ENCODE measurements around the gene SLC44A4.
"Not testable (repeated sequence)": the region's sequence is repeated elsewhere in the genome, so short reads cannot be mapped to it uniquely, and the experiment has no call there.

Gene SLC44A4

DNA sequence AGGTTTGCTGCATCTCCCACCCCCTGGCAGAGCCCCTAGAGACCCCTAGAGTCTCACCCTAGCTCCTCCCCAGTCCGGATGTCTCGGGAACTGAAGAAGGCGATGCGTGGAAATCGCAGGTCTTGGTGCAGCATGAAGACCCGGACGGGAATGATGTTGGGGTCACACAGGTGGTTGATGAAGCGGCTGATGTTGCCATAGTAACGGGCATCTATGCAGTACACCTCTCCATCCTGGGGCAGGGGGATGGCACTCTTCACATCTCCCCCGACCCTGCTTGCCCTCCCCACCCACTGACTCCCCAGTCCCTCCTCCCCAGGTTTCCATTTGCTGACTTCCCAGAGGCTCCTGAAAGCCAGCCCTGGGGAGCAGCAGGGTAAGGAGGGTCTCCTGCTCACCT lies 1.8 kb upstream of the SLC44A4 start:
- DNase-seq (ENCODE audit: low read depth in 3 of 3, low spot score in 1 of 3) = no peak

DNA sequence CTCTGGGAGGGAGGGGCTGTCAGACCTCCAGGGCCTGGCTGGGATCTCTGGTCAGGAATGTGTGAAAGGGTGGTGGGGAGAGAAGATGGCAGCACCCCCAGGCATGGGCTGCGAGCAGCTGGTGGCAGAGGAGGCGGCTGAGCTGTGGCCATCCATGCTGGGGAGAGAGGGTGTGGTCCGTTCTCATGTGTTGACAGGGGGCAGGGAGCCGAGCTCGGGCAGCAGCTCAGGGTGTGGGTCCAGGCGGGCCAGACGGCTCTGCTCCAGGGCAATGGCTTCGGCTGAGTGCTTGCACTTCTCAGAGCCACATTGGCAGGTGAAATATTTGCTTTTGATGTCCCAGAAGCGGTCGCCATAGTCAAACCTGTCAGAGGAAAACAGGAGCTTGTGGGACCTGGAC lies 1.1 kb upstream of the SLC44A4 start:
- no peak for DNase-seq (ENCODE audit: low read depth in 3 of 3, low spot score in 1 of 3)

DNA sequence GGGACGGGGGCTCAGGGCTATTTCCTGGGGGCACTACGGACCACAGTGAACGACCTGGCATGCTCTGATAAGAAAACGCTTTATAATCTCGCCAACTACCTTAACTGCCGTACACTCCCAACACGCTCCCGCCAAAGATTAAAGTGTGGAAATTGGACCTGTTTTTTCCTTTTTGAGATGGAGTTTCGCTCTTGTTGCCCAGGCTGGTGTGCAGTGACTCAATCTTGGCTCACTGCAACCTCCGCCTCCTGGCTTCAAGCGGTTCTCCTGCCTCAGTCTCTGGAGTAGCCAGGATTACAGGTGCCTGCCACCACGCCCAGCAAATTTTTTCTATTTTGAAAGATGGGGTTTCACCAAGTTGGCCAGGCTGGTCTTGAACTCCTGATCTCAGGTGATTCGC lies 346 bp upstream of the SLC44A4 start:
- DNase-seq (ENCODE audit: low read depth in 3 of 3, low spot score in 1 of 3) = no peak

DNA sequence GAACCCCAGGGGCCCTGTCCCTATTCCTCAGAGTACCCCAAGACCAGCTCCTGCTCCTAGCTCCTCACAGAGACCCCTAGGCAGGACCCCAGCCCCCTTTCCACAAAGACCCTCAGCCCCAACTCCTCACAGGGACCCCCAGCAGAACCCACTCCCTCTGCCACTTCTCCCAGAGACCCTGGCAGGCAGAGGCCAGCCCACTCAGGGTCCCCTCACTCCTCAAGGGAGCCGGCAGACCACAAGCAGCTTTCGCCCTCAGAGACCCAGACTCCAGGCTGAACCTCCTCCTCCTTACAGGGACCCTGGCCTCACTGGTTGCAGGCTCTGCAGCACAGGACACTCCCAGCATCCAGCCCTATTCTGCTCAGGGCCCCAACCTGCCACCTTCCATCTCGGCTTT lies 575 bp downstream of the SLC44A4 start:
- DNase-seq (ENCODE audit: low read depth in 3 of 3, low spot score in 1 of 3) = no peak

DNA sequence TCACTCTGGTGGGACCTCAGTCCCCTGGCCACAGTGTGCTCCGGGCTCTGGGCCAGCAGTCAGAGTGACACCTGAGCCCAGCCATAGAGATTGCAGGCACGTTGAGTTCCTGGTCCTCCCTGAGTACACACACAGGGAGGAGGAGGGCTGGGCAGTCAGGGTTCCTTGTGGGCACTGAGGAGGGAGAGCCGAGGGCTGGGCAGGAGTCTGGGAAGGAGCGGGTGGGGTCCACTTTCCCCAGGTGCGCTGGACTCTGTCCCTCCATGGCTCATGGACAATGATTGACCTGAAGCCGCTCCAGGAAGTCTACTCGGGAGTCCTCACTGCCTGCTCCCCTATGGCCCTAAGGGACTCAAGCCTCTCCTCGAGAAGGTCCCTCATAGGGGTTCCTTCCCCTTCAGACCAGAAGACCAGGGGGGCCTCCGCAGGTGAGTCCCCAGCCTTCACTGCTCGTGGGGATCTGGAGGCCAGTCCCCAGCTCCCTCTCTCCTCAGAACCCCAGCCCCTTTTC lies 1.1 kb downstream of the SLC44A4 start:
- no peak for DNase-seq (ENCODE audit: low read depth in 3 of 3, low spot score in 1 of 3)

DNA sequence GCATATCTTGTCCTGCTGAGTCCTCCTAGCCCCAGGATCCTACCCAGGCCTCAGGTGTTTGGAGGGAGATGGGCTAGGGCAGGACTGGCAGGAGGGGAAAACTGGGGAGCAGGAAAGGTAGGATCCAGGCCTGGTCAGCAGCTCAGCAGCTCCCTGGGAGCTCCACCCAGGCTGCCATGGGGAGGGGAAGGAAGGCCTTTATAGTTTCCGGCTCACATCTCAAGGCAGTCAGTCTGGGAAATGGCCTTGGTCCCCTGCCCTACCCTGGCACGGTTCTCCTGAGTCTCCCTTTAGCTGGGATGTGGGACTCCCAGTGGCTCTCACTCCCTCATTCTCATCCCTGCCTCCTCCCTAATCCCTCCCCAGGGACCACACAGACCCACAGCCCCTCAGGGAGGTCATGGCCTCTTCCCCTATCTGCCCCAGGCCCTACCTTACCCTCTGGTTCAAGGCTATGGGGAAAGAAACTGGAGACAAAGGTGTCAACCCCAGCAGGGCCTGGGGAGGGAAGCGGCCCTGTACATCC lies 1.6 kb downstream of the SLC44A4 start:
- DNase-seq (ENCODE audit: low read depth in 3 of 3, low spot score in 1 of 3) = no peak

DNA sequence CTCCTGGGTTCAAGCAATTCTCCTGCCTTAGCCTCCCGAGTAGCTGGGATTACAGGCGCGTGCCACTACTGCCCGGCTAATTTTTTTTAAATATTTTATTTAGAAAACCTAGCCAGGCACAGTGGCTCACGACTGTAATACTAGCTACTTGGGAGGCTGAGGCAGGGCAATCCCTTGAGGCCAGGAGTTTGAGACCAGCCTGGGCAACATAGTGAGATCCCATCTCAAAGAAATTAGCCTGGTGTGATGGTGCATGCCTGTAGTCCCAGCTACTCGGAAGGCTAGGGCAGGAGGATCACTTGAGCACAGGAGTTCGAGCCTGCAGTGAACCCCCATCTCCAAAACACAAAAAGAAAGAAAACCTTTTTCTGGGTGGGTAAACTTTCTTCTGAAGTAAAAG lies 2.4 kb downstream of the SLC44A4 start:
- DNase-seq (ENCODE audit: low read depth in 3 of 3, low spot score in 1 of 3) = no peak

DNA sequence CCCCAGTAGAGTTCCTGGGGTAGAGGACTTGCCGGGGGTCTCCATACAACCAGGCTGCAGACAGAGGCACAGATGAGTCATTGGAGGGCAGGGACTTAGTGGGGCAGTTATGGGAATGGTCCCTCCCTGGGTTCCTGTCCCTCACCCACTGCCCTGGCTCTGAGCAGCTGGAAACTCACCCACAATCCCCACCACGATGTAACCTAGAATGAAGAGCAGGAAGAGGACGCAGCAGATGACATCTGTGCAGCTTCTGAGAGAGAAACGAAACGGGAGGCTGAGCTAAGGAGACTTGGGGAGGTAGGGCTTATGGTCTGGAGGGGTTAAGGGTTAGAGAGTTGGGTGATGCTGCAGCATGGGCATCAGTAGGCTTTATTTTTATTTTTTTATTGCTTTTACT lies 2.9 kb downstream of the SLC44A4 start:
- DNase-seq (ENCODE audit: low read depth in 3 of 3, low spot score in 1 of 3) = no peak

DNA sequence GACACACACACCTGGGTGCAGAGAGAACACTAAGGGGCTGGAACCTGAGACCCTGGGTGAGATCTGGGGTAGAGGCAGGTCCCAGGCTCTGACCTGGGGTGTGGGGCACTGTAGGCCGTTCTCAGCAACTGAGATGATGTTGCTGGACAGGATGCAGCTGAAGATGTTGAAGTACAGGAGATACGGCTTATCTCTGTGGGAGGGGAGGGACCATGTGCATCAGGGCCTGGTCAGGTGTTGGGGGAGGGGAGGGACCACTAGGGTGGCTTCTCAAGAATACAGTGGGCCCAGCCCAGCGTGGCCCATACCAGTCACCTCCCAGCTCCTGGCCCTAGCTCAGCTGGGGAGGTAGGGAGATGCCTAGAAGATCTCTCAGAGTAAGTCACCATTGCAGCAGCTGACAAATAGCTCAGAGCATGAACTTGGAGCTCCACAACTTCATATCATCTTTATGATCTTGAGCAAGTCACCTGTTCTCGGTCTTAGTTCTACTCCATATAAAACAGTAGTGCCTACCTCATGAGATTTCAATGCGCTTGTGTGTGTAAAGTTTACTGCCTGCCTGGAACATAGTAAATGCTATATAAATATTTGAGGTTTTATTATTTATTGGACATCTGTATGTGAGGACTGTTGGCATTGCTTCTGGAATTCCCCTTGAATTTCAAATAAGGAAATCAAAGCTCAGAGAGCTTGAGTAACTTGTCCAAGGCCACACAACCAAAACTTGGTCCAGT lies 3.8 kb downstream of the SLC44A4 start:
- no peak for DNase-seq (ENCODE audit: low read depth in 3 of 3, low spot score in 1 of 3)

DNA sequence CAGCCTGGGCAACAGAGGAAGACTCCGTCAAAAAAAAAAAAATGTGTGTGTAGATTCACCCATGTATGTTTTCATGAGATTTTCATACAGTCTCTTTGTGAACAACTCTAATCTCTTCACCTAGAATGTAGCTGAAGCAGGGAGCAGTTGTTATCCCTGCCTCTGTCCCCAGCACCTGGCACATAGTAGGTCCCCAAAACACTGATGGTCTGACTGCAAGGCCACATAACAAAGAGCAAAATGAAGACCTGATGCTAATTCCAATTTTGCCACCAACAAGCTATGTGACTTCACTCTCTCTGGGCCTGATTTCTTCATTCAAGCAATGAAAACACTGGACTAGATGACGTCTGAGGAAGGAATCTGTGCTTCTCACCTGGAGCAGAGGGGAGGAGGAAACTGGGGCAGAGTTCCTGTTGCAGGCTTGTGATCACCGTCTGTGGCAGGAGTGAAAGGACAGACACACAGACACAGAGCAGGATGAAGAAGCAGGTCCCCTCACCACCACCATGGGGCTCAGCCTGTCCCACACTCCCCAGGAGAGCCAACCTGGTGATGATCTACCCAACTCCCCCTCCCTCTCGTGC lies 4.6 kb downstream of the SLC44A4 start:
- no peak for DNase-seq (ENCODE audit: low read depth in 3 of 3, low spot score in 1 of 3)

DNA sequence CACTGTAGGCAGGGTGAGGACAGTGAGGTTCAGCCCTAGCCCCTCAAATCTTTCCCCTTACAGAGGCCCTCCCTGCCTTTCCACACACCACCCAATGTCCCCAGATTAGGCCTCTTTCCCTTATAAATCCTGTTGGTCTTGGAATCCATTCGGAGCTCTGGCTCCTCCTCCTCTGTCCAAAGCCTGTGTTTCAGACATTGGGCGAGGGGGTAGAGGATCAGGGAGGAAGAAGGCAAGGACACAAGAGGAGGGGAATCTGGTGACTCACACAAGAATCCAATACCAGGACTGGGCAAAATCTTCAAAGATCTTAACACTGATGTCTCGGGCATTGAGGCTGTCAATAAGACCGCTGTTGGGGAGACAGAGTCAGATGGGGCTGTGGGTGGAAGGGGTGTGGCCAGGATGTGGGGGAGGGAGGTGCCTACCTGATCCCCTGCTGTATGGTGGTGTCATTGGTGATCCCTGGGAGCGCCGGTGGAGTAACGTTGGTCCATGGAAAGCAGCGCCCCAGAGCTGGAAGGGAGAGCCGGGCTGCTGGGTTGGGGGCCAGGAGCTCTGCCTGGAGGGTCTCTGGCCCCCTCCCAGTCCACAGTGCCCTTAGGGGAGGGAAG lies 7.6 kb downstream of the SLC44A4 start:
- no peak for DNase-seq (ENCODE audit: low read depth in 3 of 3, low spot score in 1 of 3)

DNA sequence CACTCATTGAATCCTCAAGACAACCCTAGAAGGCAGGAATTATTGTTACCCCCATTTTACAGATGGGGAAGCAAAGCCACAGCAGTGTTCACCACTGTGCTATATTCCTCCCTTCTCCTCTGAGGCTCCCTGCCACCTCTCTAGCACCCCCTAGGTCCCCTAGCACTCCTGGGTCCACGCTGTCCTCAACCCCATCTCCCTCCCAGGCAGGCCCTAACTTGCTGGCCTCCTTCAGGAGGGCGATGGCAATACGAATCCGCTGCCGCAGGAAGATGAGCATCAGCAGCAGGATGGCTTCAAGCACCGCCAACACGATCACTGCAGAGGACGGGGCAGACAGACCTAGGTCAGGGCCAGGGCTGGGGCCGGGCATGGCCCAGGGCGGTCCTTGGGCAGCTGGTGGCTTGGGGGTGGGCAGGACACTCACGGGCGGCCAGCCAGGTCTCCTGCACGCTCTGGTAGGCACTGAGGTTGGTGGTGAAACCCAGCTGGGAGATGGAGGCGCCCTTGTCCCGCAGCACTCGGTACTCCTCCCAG lies 8.3 kb downstream of the SLC44A4 start:
- no peak for DNase-seq (ENCODE audit: low read depth in 3 of 3, low spot score in 1 of 3)

DNA sequence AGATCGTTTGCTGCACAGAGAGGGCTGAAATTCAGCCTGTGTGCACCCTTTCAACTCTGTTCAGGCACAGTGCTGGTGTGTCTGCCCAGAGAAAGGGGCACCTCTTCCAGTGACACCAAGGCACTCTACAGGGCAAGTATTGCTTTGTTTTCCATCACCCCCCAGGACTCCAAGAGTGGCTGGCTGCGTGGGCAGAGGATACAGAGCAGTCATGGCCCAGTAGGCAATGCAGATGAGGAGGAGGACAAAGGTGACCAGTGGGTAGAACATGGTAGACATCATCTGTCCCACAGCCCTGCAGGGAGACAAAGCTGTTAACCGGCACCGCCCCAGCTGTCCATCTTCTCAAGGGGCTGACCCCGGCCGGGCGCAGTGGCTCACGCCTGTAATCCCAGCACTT lies 9.5 kb downstream of the SLC44A4 start:
- DNase-seq (ENCODE audit: low read depth in 3 of 3, low spot score in 1 of 3) = no peak

DNA sequence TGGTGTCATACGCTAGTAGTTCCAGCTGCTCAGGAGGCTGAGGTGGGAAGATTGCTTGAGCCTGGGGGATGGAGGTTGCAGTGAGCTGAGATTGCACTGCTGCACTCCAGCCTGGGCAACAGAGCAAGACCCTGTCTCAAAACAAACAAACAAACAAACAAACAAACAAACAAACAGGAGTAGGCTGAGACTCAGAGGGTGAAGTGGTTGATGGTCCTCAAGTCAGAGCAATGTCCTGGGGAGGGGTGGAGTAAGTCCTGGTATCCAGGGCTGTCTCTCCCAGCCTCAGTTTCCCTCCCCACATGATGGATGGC lies 10.2 kb downstream of the SLC44A4 start:
- not testable (repeated sequence) for DNase-seq (ENCODE audit: low read depth in 3 of 3, low spot score in 1 of 3)

DNA sequence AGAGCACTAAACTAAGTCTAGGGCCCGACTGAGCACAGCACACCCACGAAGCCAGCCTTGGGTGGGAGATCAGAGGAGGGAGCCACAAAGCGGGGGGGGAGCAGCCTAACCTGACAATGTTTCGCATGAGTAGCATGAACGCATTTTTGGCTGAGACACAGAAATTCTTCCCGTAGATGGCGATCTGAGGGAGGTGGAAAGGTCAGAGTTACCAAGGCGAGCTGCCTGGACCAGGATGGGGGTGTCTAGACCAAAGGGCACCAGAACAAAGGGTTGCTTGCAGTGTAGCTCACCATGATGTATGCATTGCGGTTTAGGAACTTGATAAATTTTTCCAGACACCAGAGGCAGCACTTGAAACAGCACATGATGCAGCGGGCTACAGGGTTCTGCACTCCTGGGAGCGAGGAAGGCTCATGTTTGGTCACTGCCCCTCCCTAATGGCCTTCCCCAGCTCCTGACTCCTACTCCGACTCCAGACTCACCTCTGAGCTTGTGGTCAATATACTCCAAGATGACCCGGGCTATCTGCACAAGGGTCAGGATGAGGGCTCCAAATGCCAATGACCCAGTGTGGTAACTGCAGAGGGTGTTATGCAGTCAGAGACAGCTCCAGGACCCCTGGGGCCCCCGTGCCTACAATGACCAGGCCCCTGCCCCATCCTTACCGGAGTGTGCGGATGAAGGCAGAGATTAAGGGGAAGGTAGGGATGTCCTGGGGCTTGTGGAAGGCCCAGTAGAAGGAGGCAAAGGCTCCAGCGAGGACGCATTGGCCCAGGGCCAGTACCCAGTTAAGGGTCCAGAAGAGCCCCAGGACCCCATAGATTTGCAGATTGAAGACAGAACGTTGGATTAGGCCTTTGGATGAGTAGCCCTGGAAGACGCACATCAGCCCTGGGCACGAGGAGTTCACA lies 13.3 kb downstream of the SLC44A4 start:
- DNase-seq (ENCODE audit: low read depth in 3 of 3, low spot score in 1 of 3) = no peak

DNA sequence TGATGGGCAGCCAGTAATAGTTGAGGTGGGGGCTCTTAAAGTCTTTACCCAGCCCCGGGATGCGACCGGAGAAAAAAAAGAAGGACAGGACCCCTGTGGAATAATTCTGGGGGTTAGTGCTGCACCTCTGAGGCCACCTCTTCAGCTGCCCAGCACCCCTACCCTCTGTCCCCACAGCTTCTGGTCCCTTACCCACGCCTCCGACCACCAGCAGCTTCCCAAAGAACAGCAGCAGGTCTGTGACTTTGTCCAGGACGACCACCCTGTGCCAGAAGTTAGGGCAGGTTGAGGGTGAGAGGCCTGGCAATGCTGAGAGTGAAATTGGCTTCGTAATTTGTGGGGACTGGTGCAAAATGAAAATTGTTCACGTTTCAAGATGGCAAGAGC lies 14.0 kb downstream of the SLC44A4 start:
- DNase-seq (ENCODE audit: low read depth in 3 of 3, low spot score in 1 of 3) = no peak

DNA sequence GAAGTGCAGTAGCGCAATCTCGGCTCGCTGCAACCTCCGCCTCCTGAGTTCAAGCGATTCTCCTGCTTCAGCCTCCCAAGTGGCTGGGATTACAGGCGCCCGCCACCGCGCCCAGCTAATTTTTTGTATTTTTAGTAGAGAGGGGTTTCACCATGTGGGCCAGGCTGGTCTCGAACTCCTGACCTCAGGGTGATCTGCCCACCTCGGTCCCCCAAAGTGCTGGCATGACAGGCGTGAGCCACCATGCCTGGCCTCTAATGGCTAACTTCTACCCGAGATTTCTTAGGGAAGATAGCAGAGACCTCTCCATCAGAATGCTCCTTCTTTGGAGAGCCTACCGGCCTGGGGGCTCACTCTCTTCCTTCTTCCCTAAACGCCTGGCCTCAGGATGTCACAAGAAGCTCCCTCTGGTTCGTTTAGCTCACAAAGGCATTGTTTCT lies 14.7 kb downstream of the SLC44A4 start:
- DNase-seq (ENCODE audit: low read depth in 3 of 3, low spot score in 1 of 3) = not testable (repeated sequence)

DNA sequence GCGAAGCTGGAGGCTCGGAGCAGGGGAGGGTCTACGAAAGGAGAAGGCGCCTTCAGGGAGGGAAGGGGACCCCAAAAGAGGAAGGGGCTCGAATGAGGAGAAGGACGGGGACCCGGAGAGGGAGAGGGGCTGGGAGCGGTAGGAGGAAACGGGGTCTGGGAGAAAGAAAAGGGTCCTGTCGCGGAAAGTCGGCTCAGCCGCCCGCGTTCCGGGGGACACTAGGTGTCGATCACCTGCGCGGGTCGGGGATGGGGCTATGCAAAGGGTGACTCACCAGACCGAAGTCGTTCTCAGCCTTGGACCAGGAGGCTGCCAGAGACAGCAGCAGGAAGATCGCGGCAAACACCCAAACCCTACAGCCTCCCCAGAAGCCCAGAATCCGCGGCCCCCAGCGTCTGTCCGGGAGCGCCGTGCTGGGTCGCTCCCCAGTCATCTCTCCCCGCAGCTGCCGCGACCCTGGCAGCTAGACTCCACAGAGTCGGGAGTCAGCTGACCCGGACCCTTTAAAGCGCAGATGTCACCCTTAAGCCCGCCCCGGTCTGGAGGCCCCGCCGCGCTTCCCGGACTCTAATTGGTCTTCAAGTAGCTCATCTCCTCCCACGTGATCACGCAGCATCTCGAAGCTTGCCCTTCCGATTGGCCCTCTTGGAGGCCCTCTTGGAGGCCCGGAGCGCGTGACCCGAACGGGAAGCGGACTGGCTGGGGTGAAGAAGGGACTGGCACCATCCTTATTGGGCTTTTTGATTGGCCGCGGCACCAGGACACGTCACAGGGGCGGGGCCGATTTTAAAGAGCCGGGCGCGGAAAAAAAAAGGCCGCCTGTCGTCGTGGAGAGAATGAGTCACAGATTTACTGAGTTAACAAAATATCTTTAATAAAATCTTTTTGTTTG lies 16.2 kb downstream of the SLC44A4 start, which contains the start of gene NEU1:
NEU1 (minus strand) TSS at position 478 of the 892 bp plus-strand sequence; CDS start at position 433, 45 bp downstream.
- peak; percentile 93 to 99 (median 98) for DNase-seq (ENCODE audit: low read depth in 3 of 3, low spot score in 1 of 3)

DNA sequence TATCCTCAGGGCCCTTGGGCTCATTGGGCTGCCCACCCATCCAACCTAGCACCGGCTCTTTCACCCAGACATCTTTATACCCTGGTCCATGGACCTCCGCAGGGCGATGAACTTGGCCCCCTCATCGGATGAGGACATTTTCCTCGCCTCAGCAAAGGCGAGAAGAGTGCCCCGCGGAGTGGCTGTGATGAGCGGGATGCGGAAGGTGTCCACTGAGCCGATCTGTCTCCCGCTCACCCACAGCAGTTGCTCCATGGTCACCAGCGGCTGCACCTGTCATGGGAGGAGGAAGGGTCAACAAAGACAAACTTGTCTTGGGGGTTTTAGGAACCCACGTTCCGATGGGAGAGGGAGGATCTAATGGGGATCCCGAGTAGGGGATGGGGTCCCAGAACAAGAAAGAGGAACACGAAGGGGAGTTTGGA lies 16.9 kb downstream of the SLC44A4 start:
- no peak for DNase-seq (ENCODE audit: low read depth in 3 of 3, low spot score in 1 of 3)

DNA sequence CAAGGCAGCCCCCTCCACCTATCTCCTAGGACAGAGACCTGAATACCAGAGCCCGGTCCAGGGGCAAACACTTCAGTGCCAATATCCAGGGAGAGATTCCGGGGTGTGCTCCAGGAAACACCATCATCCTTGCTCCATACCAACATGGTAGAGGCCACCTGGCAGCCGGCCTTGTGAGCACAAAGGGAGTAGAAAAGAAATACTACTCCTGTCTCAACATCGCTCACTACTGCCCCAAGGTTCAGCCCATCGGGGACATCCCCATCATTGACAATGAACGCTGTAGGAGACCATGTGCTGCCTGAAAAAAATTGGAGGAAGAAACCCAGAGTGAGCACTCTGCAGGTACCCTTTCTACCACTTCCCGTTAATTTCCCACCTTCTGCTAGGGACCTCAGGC lies 17.6 kb downstream of the SLC44A4 start:
- no peak for DNase-seq (ENCODE audit: low read depth in 3 of 3, low spot score in 1 of 3)

Measured in stimulated activated CD4-positive, alpha-beta T cell treated with anti-CD3 and anti-CD28 coated beads, TNF-alpha, amount 100 ng/mL, for 1 hour (primary cell).